HCT116 (cell line): ENCODE results near the gene EZH2. TPM values are rescaled to one million over a fixed set of nuclear protein-coding genes. Genes with fewer than 3 reads are reported as not detected.

Source experiments
- ATAC-seq: fragments of 200-7000 bp; cut with Tn5 transposase; 2 replicates; pipeline ENCODE4 v1.9.1; 2020; ENCODE audit warnings: mild to moderate bottlenecking, moderate library complexity
- BruUV-seq: library from RNA; stranded (reverse); fragments of 400-500 nt; replicated peaks from 2 replicates; lab custom pipeline; 2021; lab: Mats Ljungman, UMichigan
- CTCF ChIA-PET: fragments of 300-600 bp; sonication (Branson Sonifier 250); formaldehyde crosslinking; loops from one replicate; lab custom pipeline; 2021; ENCODE audit warnings: antibody characterized with exemption; lab: Charles Lee
- POLR2A ChIA-PET: fragments of 300-600, 350-600 bp; sonication (Branson Sonifier 250); formaldehyde crosslinking; loops from one replicate; lab custom pipeline; 2021; ENCODE audit warnings: antibody characterized with exemption; lab: Charles Lee
- RAD21 ChIA-PET, 2 experiments: fragments of 300-600 bp; sonication (Branson Sonifier 250); formaldehyde crosslinking; loops; one replicate each; lab custom pipeline; 2023; ENCODE audit warnings: low total read pairs in 2 of 2; ENCODE audit not compliant: uncharacterized antibody in 2 of 2, unreplicated experiment in 2 of 2, low non-redundant PET in 1 of 2; lab: Charles Lee
- DNase-seq: peaks from one replicate; pipeline ENCODE4 v3.0.0-alpha.2; 2010; ENCODE audit warnings: low read depth, low spot score
- H2AFZ ChIP-seq: fragments of 200-600 bp; shearing (Covaris generic), sonication (generic); 2 replicates; pipeline ENCODE4 v1.6.1; 2017; ENCODE audit warnings: low read depth, mixed run types, mixed read lengths, antibody characterized with exemption, low read length; ENCODE audit not compliant: poor library complexity, severe bottlenecking
- H3K27ac ChIP-seq: 2 replicates; pipeline ENCODE4 v1.5.1; 2012; ENCODE audit warnings: low read depth, low read length
- H3K27me3 ChIP-seq: fragments of 200-600 bp; sonication (generic); 2 replicates; pipeline ENCODE4 v1.6.1; 2016; ENCODE audit warnings: mixed run types, low read length, mixed read lengths; ENCODE audit not compliant: insufficient read depth
- H3K36me3 ChIP-seq, 2 experiments: fragments of 200-500 bp in 1 of 2; fragments of 200-600 bp in 1 of 2; sonication (Bioruptor generic) in 1 of 2; sonication (generic) in 1 of 2; 2 replicates each; pipeline versions ENCODE4 v1.5.1 to v1.6.1; 2014 to 2016; ENCODE audit warnings: low read length in 2 of 2, inconsistent platforms in 1 of 2, mixed read lengths in 1 of 2, mixed run types in 1 of 2; ENCODE audit not compliant: insufficient read depth in 2 of 2, control insufficient read depth in 1 of 2
- H3K4me1 ChIP-seq, 2 experiments: fragments of 200-600 bp in 1 of 2; sonication (generic) in 1 of 2; 2 replicates each; pipeline versions ENCODE4 v1.5.1 to v1.6.1; 2012 to 2017; ENCODE audit warnings: low read length in 2 of 2, inconsistent platforms in 1 of 2, mild to moderate bottlenecking in 1 of 2, mixed read lengths in 1 of 2, mixed run types in 1 of 2, moderate library complexity in 1 of 2; ENCODE audit not compliant: insufficient read depth in 2 of 2, control insufficient read depth in 1 of 2
- H3K4me2 ChIP-seq: fragments of 200-600 bp; sonication (generic); 2 replicates; pipeline ENCODE4 v1.6.1; 2017; ENCODE audit warnings: mixed run types, low read length, mixed read lengths
- H3K4me3 ChIP-seq, 2 experiments: fragments of 200-600 bp in 1 of 2; sonication (generic) in 1 of 2; replicated peaks in 1 of 2; 2 replicates each; pipeline ENCODE4 v1.5.1; 2011 to 2016; ENCODE audit warnings: low read length in 2 of 2, control low read depth in 1 of 2, low read depth in 1 of 2, mild to moderate bottlenecking in 1 of 2, mixed read lengths in 1 of 2, mixed run types in 1 of 2
- H3K79me2 ChIP-seq: fragments of 200-600 bp; sonication (generic); 2 replicates; pipeline ENCODE4 v1.6.1; 2017; ENCODE audit warnings: mild to moderate bottlenecking, mixed run types, low read length, moderate library complexity, mixed read lengths; ENCODE audit not compliant: insufficient read depth
- H3K9ac ChIP-seq: fragments of 200-600 bp; sonication (generic); 2 replicates; pipeline ENCODE4 v1.6.1; 2016; ENCODE audit warnings: low read length, mixed read lengths
- H3K9me2 ChIP-seq: fragments of 200-600 bp; sonication (generic), shearing (Covaris generic); 2 replicates; pipeline ENCODE4 v1.6.1; 2017; ENCODE audit warnings: mixed run types, mild to moderate bottlenecking, moderate library complexity; ENCODE audit not compliant: insufficient read depth
- H3K9me3 ChIP-seq, 2 experiments: fragments of 200-500 bp in 1 of 2; fragments of 200-600 bp in 1 of 2; sonication (Bioruptor generic) in 1 of 2; sonication (generic) in 1 of 2; 2 replicates each; pipeline ENCODE4 v1.6.1; 2014 to 2017; ENCODE audit warnings: low read length in 2 of 2, mixed read lengths in 2 of 2, inconsistent platforms in 1 of 2, low read depth in 1 of 2, mild to moderate bottlenecking in 1 of 2, mixed run types in 1 of 2, moderate library complexity in 1 of 2; ENCODE audit not compliant: control insufficient read depth in 1 of 2, insufficient read depth in 1 of 2
- H4K20me1 ChIP-seq: fragments of 200-600 bp; sonication (generic), shearing (Covaris generic); 2 replicates; pipeline ENCODE4 v1.6.1; 2017; ENCODE audit warnings: mixed run types, mild to moderate bottlenecking, moderate library complexity; ENCODE audit not compliant: insufficient read depth
- CBX3 ChIP-seq: IDR thresholded peaks from 2 replicates; pipeline ENCODE4 v1.6.1; 2012; ENCODE audit warnings: low read depth
- CEBPB ChIP-seq: IDR thresholded peaks from 2 replicates; pipeline ENCODE4 v1.6.1; 2012; ENCODE audit warnings: low read depth
- CTCF ChIP-seq, 3 experiments: fragments of 200-600 bp in 1 of 3; sonication (generic) in 1 of 3; IDR thresholded peaks in 2 of 3; conservative IDR thresholded peaks in 1 of 3; 2 replicates each; pipeline ENCODE4 v1.5.1; 2012 to 2017; ENCODE audit warnings: low read depth in 2 of 3, low read length in 2 of 3, antibody characterized with exemption in 1 of 3, borderline replicate concordance in 1 of 3, control low read depth in 1 of 3, mild to moderate bottlenecking in 1 of 3, mixed read lengths in 1 of 3, mixed run types in 1 of 3, moderate library complexity in 1 of 3; ENCODE audit not compliant: insufficient read depth in 1 of 3
- EZH2 ChIP-seq: fragments of 200-600 bp; sonication (generic); IDR thresholded peaks from 2 replicates; pipeline ENCODE4 v1.6.1; 2017; ENCODE audit warnings: antibody characterized with exemption, mixed run types
- FOSL1 ChIP-seq: IDR thresholded peaks from 2 replicates; pipeline ENCODE4 v1.6.1; 2012; ENCODE audit warnings: low read depth
- JUND ChIP-seq: IDR thresholded peaks from 2 replicates; pipeline ENCODE4 v1.6.1; 2012
- POLR2A ChIP-seq: IDR thresholded peaks from 2 replicates; pipeline ENCODE4 v1.7.0; 2011; ENCODE audit warnings: borderline replicate concordance; ENCODE audit not compliant: insufficient read depth, insufficient read length; ENCODE audit errors: extremely low read depth
- POLR2AphosphoS5 ChIP-seq: IDR thresholded peaks from 2 replicates; pipeline ENCODE4 v1.6.1; 2011; ENCODE audit warnings: mild to moderate bottlenecking, low read depth, low read length, moderate library complexity
- RAD21 ChIP-seq: IDR thresholded peaks from 2 replicates; pipeline ENCODE4 v1.6.1; 2012; ENCODE audit warnings: low read depth, mild to moderate bottlenecking
- ZBTB33 ChIP-seq: IDR thresholded peaks from 2 replicates; pipeline ENCODE4 v1.6.1; 2011; ENCODE audit warnings: mild to moderate bottlenecking, low read length, moderate library complexity; ENCODE audit not compliant: insufficient replicate concordance; ENCODE audit errors: extremely low read depth
- intact Hi-C: fragments of 100-400 bp; cut with micrococcal nuclease; formaldehyde crosslinking; loops from 2 replicates; pipeline ENCODE4 v1.10.0; 2022
- total RNA-seq: library from RNA; stranded (reverse); gene quantifications from one replicate; pipeline ENCODE4 v1.2.1, GENCODE V29; 2021; ENCODE audit not compliant: unreplicated experiment
- TF ChIP-seq, protein P1 (sequence below): IDR thresholded peaks from 2 replicates; pipeline ENCODE4 v1.6.1; 2012; ENCODE audit warnings: low read depth

EZH2 gene
- total RNA-seq, 1 experiment from 2014 or later = 55.2 TPM

- Histone ChIP-seq H3K9me3 (no peaks in the 10 kb centered on the region), H3K9ac (no peak overlapping the region), H2AFZ (no peak overlapping the region), H4K20me1 (0 out of 2 replicates have a peak, but pooled peaks cover 6% of the 10 kb centered on the region), H3K4me1 (no peaks in the 10 kb centered on the region), H3K27ac (no peak overlapping the region), H3K9me2 (no peaks in the 10 kb centered on the region), H3K27me3 (no peaks in the 10 kb centered on the region), H3K4me3 (no peak overlapping the region), H3K4me2 (no peak overlapping the region), H3K79me2 (no peaks in the 10 kb centered on the region), H3K36me3 (peaks cover 38 to 53% of the 10 kb centered on the region in 2 experiments)
- ATAC-seq (no peak), DNase-seq (no peak)
- POLR2A ChIA-PET = no interaction called here
- CTCF ChIA-PET = no interaction called here
- RAD21 ChIA-PET = no interaction called here
- no TSS peak for BruUV-seq
- TF ChIP-seq EZH2 = no peak
- TF ChIP-seq FOSL1 = no peak
- no peak for TF ChIP-seq ZBTB33
- no peak for TF ChIP-seq JUND
- TF ChIP-seq RAD21 = no peak
- intact Hi-C loops = no loop called here
Measured at GRCh38 chr7:148790131-148790726, 93.9 kb downstream of the EZH2 start.

DNA sequence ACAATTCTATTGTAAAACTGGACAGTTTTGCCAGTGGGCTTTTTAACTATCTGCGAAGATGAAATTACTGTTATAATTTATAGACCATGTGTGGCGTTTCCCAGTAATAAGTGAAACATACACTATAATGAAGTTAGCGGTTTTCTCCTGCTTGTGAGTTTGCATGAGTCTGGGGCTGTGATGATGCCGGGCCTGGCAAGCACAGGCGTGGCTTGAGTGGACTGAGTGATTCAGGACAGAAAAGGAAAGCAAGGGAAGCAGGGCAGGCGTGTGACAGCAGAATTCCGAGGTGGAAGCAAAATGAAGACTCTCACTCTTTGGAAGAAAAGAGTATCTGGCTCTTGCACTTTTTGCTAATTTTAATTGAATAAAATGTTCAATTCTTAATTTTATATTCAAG is 94.9 kb downstream of the EZH2 start:
- peaks cover under 1% of the 10 kb centered on the region; the same call in 1 of the 2 replicates for H3K79me2 ChIP-seq
- no peak for ATAC-seq
- H3K9me3 ChIP-seq = no peaks in the 10 kb centered on the region
- H3K27ac ChIP-seq = no peak overlapping the region
- BruUV-seq = no TSS peak
- intact Hi-C loops = no loop called here
- H2AFZ ChIP-seq = no peak overlapping the region
- POLR2A ChIA-PET = no interaction called here
- no peak overlapping the region for H3K4me3 ChIP-seq
- H3K4me1 ChIP-seq = no peaks in the 10 kb centered on the region
- no peaks in the 10 kb centered on the region for H3K27me3 ChIP-seq
- RAD21 ChIA-PET = no interaction called here
- CTCF ChIA-PET = no interaction called here
- H3K9ac ChIP-seq = no peak overlapping the region
- H4K20me1 ChIP-seq = 0 out of 2 replicates have a peak, but pooled peaks cover 6% of the 10 kb centered on the region
- H3K4me2 ChIP-seq = no peak overlapping the region
- DNase-seq = no peak
- no peaks in the 10 kb centered on the region for H3K9me2 ChIP-seq
- H3K36me3 ChIP-seq = peaks cover 35 to 49% of the 10 kb centered on the region in 2 experiments
- TF ChIP-seq CBX3 (no peak), JUND (no peak), CEBPB (no peak), POLR2A (no peak), POLR2AphosphoS5 (no peak), CTCF (IDR thresholded peaks at IDR 0.05 in 2 of 3, conservative IDR thresholded peaks at IDR 0.05 in 1 of 3; ENCODE audit: borderline replicate concordance in 1 of 3, insufficient read depth in 1 of 3, low read depth in 2 of 3, low read length in 2 of 3) (no peak)
- TF ChIP-seq, protein P1, sequence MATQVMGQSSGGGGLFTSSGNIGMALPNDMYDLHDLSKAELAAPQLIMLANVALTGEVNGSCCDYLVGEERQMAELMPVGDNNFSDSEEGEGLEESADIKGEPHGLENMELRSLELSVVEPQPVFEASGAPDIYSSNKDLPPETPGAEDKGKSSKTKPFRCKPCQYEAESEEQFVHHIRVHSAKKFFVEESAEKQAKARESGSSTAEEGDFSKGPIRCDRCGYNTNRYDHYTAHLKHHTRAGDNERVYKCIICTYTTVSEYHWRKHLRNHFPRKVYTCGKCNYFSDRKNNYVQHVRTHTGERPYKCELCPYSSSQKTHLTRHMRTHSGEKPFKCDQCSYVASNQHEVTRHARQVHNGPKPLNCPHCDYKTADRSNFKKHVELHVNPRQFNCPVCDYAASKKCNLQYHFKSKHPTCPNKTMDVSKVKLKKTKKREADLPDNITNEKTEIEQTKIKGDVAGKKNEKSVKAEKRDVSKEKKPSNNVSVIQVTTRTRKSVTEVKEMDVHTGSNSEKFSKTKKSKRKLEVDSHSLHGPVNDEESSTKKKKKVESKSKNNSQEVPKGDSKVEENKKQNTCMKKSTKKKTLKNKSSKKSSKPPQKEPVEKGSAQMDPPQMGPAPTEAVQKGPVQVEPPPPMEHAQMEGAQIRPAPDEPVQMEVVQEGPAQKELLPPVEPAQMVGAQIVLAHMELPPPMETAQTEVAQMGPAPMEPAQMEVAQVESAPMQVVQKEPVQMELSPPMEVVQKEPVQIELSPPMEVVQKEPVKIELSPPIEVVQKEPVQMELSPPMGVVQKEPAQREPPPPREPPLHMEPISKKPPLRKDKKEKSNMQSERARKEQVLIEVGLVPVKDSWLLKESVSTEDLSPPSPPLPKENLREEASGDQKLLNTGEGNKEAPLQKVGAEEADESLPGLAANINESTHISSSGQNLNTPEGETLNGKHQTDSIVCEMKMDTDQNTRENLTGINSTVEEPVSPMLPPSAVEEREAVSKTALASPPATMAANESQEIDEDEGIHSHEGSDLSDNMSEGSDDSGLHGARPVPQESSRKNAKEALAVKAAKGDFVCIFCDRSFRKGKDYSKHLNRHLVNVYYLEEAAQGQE = no peak
